Prostate gland (tissue), 2 donors: ENCODE results near the gene TBC1D24. TPM values are rescaled to one million over a fixed set of nuclear protein-coding genes. Genes with fewer than 3 reads are reported as not detected.

Source experiments
- DNase-seq: peaks from one replicate; pipeline ENCODE4 v3.0.0-alpha.2; 2019; ENCODE audit warnings: low spot score
- H3K27ac ChIP-seq, 2 donors: fragments of 200-600 bp; sonication (generic); 2 replicates each; pipeline ENCODE4 v1.5.1; 2017 to 2019
- H3K27me3 ChIP-seq: fragments of 200-600 bp; sonication (generic); replicated peaks from 2 replicates; pipeline ENCODE4 v1.5.1; 2019; ENCODE audit not compliant: insufficient read depth
- H3K36me3 ChIP-seq, 2 donors: fragments of 200-600 bp; sonication (generic); 1 replicate in 1 of 2; 2 replicates in 1 of 2; pipeline versions ENCODE4 v1.5.1 to v1.8.1; 2017 to 2019
- H3K4me1 ChIP-seq: fragments of 200-600 bp; sonication (generic); replicated peaks from 2 replicates; pipeline ENCODE4 v1.5.1; 2019
- H3K4me3 ChIP-seq, 2 donors: fragments of 200-600 bp; sonication (generic); 2 replicates each; pipeline ENCODE4 v1.5.1; 2017 to 2019
- H3K9me3 ChIP-seq: fragments of 200-600 bp; sonication (generic); 2 replicates; pipeline ENCODE4 v1.5.1; 2017
- POLR2A ChIP-seq: fragments of 450-650 bp; IDR thresholded peaks from one replicate; pipeline ENCODE4 v1.6.1; 2016; ENCODE audit warnings: antibody characterized with exemption, mild to moderate bottlenecking
- POLR2AphosphoS5 ChIP-seq: sonication (generic); formaldehyde crosslinking; IDR thresholded peaks from one replicate; pipeline ENCODE4 v1.6.1; 2017; ENCODE audit warnings: antibody characterized with exemption
- WGBS: methylation state at CpG from one replicate; pipeline ENCODE4 v1.1.5; 2018; 5-methylcytosine and 5-hydroxymethylcytosine counted together
- intact Hi-C: fragments of 100-400 bp; cut with DNase I; formaldehyde crosslinking; loops from one replicate; pipeline ENCODE4 v1.14.2; 2022
- total RNA-seq, 2 donors: library from RNA; depleted of rRNA; stranded (reverse); fragments of >200 nt; gene quantifications; one replicate each; pipeline ENCODE4 v1.1.0, GENCODE V29; 2016
- TF ChIP-seq, protein P1 (sequence below), 4 experiments: fragments of 200-600 bp in 2 of 4; fragments of 450-650 bp in 2 of 4; sonication (generic) in 2 of 4; IDR thresholded peaks; 1 replicate in 3 of 4; 2 replicates in 1 of 4; pipeline ENCODE4 v1.5.1; 2016 to 2019; ENCODE audit warnings: antibody characterized with exemption in 4 of 4, mild to moderate bottlenecking in 2 of 4, moderate library complexity in 2 of 4

Gene TBC1D24
- total RNA-seq, 2 donors from 2014 or later, result 22.4 to 26.2 TPM

DNA sequence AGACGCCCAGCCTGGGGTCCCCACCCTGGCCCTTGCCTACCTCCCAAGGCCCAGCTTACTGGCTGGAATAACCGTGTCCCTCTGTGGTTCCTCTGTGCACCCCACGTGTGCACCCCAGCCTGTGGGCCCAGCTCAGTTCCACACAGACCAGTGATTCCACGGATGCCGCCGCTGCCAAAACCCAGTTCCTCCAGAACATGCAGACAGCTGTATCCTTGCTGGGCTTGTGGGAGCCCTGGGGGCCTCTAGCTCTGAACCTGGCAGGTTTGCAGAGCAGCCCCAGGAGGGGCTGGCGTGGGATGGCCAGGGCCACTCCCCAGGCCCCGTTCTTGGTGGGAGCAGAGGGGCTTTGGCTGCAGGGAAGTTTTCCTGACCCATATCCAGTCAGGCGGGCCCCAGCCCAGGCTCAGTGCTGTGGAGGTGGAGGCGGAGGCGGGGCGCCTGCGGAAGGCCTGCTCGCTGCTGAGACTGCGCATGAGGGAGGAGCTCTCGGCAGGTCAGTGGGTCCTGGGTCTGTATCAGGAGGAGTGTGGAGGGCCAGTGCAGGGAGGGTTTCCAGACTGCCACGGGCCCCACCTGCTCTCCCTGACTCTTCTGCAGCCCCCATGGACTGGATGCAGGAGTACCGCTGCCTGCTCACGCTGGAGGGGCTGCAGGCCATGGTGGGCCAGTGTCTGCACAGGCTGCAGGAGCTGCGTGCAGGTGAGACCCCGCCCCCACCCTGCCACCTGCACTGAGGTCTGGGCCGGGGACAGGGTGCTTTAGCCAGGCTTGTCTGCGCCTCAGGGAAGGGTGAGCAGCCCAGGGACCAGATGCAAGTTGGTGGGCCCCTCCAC, 12.7 kb upstream of the TBC1D24 start:
- Histone ChIP-seq H3K27ac (no peak overlapping the region), H3K27me3 (no peaks in the 10 kb centered on the region), H3K4me1 (no peaks in the 10 kb centered on the region), H3K36me3 (no peaks in the 10 kb centered on the region), H3K9me3 (no peaks in the 10 kb centered on the region), H3K4me3 (no peak overlapping the region)
- intact Hi-C loops, result no loop called here
- no peak for TF ChIP-seq POLR2AphosphoS5
- TF ChIP-seq, protein P1, sequence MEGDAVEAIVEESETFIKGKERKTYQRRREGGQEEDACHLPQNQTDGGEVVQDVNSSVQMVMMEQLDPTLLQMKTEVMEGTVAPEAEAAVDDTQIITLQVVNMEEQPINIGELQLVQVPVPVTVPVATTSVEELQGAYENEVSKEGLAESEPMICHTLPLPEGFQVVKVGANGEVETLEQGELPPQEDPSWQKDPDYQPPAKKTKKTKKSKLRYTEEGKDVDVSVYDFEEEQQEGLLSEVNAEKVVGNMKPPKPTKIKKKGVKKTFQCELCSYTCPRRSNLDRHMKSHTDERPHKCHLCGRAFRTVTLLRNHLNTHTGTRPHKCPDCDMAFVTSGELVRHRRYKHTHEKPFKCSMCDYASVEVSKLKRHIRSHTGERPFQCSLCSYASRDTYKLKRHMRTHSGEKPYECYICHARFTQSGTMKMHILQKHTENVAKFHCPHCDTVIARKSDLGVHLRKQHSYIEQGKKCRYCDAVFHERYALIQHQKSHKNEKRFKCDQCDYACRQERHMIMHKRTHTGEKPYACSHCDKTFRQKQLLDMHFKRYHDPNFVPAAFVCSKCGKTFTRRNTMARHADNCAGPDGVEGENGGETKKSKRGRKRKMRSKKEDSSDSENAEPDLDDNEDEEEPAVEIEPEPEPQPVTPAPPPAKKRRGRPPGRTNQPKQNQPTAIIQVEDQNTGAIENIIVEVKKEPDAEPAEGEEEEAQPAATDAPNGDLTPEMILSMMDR (IDR thresholded peaks at IDR 0.05), result no peak
- TF ChIP-seq POLR2A, result no peak
- 94% methylated on average over 22 of the region's 23 CpGs for WGBS
- DNase-seq, result no peak

DNA sequence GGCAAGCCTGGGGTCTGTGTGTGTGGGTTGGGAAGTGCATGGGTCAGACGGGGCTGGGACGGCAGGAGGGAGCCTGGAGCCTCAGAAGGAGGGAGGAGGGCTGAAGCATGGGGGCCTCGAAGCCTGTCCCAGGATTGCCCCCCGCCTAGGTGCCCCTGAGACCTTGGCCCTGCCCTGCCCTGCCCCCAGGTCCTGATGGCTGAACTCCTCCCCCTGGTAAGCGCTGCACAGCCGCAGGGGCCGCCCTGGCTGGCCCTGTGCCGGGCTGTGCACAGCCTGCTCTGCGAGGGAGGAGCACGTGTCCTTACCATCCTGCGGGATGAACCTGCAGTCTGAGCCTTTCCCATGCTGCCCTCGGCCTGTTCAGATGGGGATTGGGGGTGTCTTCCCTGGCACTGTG, 10.6 kb upstream of the TBC1D24 start:
- Histone ChIP-seq H3K27ac (no peak overlapping the region), H3K9me3 (no peaks in the 10 kb centered on the region), H3K4me3 (no peak overlapping the region), H3K36me3 (no peaks in the 10 kb centered on the region), H3K4me1 (peaks cover 5% of the 10 kb centered on the region), H3K27me3 (no peaks in the 10 kb centered on the region)
- TF ChIP-seq POLR2A (no peak), POLR2AphosphoS5 (no peak)
- TF ChIP-seq, protein P1 (IDR thresholded peaks at IDR 0.05), result no peak
- 74% methylated on average over 12 of the region's 12 CpGs for WGBS
- intact Hi-C loops, result no loop called here
- no peak for DNase-seq

DNA sequence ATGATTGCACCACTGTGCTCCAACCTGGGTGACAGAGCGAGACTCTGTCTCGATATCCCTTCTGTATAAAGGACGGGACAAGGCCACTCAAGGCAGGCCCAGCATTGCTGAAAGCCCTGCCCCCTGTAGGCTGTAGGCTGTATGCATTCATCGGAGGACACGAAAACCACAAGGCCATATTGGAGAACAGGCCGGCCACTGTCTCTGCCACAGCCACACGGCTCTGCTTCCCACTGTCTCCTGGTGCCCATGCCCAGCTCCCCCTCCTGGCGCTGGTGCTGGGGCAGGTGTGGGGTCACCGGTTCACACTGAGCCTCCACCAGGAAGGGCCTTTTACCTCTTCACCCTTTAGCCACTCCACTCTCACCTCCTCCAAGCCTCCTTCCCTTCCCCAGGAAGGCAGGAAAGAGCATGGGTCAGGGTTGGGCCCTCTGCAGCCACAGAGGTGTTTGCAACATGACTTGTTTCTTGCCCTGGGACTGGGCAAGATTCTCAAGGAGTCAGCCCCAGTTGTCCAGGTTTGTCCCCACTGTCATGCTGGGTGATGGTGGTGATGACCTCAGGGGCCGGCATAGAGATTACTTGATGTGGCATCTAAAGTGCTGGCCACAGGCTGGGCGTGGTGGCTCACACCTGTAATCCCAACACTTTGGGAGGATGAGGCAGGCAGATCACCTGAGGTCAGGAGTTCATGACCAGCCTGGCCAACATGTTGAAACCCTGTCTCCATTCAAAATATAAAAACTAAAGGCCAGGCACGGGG, 9.1 kb upstream of the TBC1D24 start:
- WGBS, result 86% methylated on average over 12 of the region's 12 CpGs
- H3K4me1 ChIP-seq, result peaks cover 5% of the 10 kb centered on the region
- no peak for DNase-seq
- no peaks in the 10 kb centered on the region for H3K36me3 ChIP-seq
- H3K27me3 ChIP-seq, result no peaks in the 10 kb centered on the region
- no peak overlapping the region for H3K27ac ChIP-seq
- intact Hi-C loops, result no loop called here
- no peaks in the 10 kb centered on the region for H3K9me3 ChIP-seq
- H3K4me3 ChIP-seq, result no peak overlapping the region
- no peak for TF ChIP-seq POLR2AphosphoS5
- TF ChIP-seq, protein P1 (IDR thresholded peaks at IDR 0.05), result peak in 1 of 4 experiments; percentile 7
- no peak for TF ChIP-seq POLR2A

DNA sequence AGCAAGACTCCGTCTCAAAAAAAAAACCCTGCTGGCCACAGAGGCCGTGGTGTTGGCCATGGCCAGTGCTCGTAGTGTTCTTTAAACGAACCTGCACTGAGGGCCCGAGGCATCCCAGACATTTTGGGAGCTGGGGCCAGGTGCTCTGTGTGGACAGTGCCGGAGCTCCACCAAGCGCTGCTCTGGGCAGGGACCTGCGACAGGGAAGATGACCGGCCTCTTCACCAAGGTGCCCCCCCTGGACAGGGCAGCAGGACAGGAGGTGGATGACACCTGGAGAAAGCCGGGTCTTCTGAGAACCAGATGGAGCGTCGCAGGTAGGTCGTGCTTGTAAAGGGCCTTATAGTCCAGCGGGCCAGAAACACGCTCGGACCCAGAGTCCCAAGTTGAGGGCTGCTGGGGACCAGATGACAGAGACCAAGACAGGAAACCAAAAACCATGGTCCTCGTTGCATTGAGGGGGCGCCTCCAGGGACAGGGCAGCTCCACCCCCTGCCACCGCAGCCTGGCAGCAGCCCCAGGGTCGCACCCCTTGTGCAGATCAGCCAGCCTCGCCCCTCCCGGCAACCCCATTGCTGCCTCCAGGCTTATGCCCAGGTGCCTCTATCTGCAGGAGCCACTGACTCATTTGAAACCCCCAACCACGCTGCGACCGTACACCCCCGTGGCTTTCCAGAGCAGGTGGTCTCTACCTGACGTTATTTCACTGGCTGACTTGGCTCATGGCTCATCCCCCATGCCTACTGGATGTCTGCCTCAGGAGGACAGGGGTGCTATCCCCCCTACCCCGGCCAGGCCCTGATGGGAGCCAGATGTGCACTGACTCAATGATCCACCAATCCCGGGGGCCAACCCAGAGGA, 8.0 kb upstream of the TBC1D24 start:
- intact Hi-C loops, result no loop called here
- 77% methylated on average over 29 of the region's 29 CpGs for WGBS

More for the DNA sequence above, 8.0 kb upstream of the TBC1D24 start:
- Histone ChIP-seq H3K4me1 (peaks cover 5% of the 10 kb centered on the region), H3K27me3 (no peaks in the 10 kb centered on the region), H3K4me3 (peak overlapping the region in 1 of 2 donors; percentile 49), H3K27ac (no peak overlapping the region), H3K9me3 (no peaks in the 10 kb centered on the region), H3K36me3 (no peaks in the 10 kb centered on the region)
- DNase-seq, result no peak
- TF ChIP-seq, protein P1 (IDR thresholded peaks at IDR 0.05), result no peak
- TF ChIP-seq POLR2AphosphoS5 (no peak), POLR2A (no peak)
